Measurements from ENCODE around the gene PCMTD2. TPM values are rescaled to one million over a fixed set of nuclear protein-coding genes. Genes with fewer than 3 reads are reported as not detected.
"Not testable (repeated sequence)": the region's sequence is repeated elsewhere in the genome, so short reads cannot be mapped to it uniquely, and the experiment has no call there.

The PCMTD2 gene
- total RNA-seq, 1 donor from 2014 or later = 81.8 TPM

GRCh38 chr20:64287264-64287590 is 31.7 kb downstream of the PCMTD2 start:
- not testable (repeated sequence) for DNase-seq

- DNase-seq = not testable (repeated sequence)
These were observed 36.6 kb downstream of the PCMTD2 start for GRCh38 chr20:64292167-64292566.

GRCh38 chr20:64303086-64303485 is 47.5 kb downstream of the PCMTD2 start:
- DNase-seq = not testable (repeated sequence)

- DNase-seq = not testable (repeated sequence)
These were observed 58.2 kb downstream of the PCMTD2 start for GRCh38 chr20:64313761-64314160.

- not testable (repeated sequence) for DNase-seq
These were observed 59.8 kb downstream of the PCMTD2 start for GRCh38 chr20:64315381-64315780.

- not testable (repeated sequence) for DNase-seq
These were observed 60.3 kb downstream of the PCMTD2 start for GRCh38 chr20:64315884-64316283.

- not testable (repeated sequence) for DNase-seq
These were observed 61.0 kb downstream of the PCMTD2 start for GRCh38 chr20:64316415-64317083.

- not testable (repeated sequence) for DNase-seq
These were observed 61.8 kb downstream of the PCMTD2 start for GRCh38 chr20:64317331-64317730.

GRCh38 chr20:64318056-64318455 is 62.5 kb downstream of the PCMTD2 start:
- DNase-seq = not testable (repeated sequence)

GRCh38 chr20:64322031-64322789 is 66.7 kb downstream of the PCMTD2 start:
- not testable (repeated sequence) for DNase-seq

Small RNAs within 50 kb of the gene (small RNA-seq; reads per million reads assigned to genes)
- gene AL137028.2 (ENCODE audit: low replicate concordance) = not detected

Other genes with a start within 250 kb of the PCMTD2 start
- 0.39 TPM for gene C20orf204, start 219.6 kb upstream of the PCMTD2 start, total RNA-seq
- gene SOX18, start 206.1 kb upstream of the PCMTD2 start, total RNA-seq = 3.7 TPM
- gene TCEA2, start 192.6 kb upstream of the PCMTD2 start, total RNA-seq = 15.1 TPM
- 6.6 TPM for gene RGS19, start 176.2 kb upstream of the PCMTD2 start, total RNA-seq
- 0.89 TPM for gene OPRL1, start 175.7 kb upstream of the PCMTD2 start, total RNA-seq
- 0.39 TPM for gene LKAAEAR1, start 171.3 kb upstream of the PCMTD2 start, total RNA-seq
- gene NPBWR2, start 148.2 kb upstream of the PCMTD2 start, total RNA-seq = not detected
- gene MYT1, start 91.3 kb upstream of the PCMTD2 start, total RNA-seq = 0.20 TPM